ENCODE results near the gene SLC35F5. TPM values are rescaled to one million over a fixed set of nuclear protein-coding genes. Genes with fewer than 3 reads are reported as not detected.
"Not testable (repeated sequence)": the region's sequence is repeated elsewhere in the genome, so short reads cannot be mapped to it uniquely, and the experiment has no call there.

Gene SLC35F5
- total and polyA plus RNA-seq, 2 of the 4 experiments (the other 2 are of a cell fraction), result 30.5 to 93.4 TPM

- Histone ChIP-seq H3K4ac (ENCODE audit: low read depth, low read length) (no peak overlapping the region), H3K14ac (replicated peaks; ENCODE audit: low read depth, low read length) (no peak overlapping the region), H2AK5ac (ENCODE audit: low read depth, low read length) (no peak overlapping the region), H3K27ac (ENCODE audit: insufficient read depth, low read length) (no peak overlapping the region), H3K27me3 (ENCODE audit: control insufficient read depth, insufficient read depth, low read length) (no peaks in the 10 kb centered on the region; the same call in 1 of the 2 replicates), H2BK5ac (ENCODE audit: low read depth, low read length, poor library complexity, severe bottlenecking) (no peak overlapping the region), H2AK9ac (replicated peaks; ENCODE audit: low read depth, low read length, poor library complexity) (no peak overlapping the region), H2BK20ac (ENCODE audit: low read depth, low read length) (no peak overlapping the region), H4K8ac (ENCODE audit: low read depth in 2 of 2, low read length in 2 of 2) (no peak overlapping the region), H3K36me3 (ENCODE audit: control insufficient read depth, insufficient read depth, low read length) (no peaks in the 10 kb centered on the region), H3K4me1 (ENCODE audit: control insufficient read depth, insufficient read depth, low read length) (no peaks in the 10 kb centered on the region), H2BK120ac (ENCODE audit: low read depth, low read length) (no peak overlapping the region), H4K5ac (ENCODE audit: low read depth, low read length) (no peak overlapping the region), H3K9me3 (ENCODE audit: control insufficient read depth, insufficient read depth, low read length) (no peaks in the 10 kb centered on the region), H3K18ac (ENCODE audit: low read depth, low read length) (no peak overlapping the region), H3K79me1 (ENCODE audit: low read depth in 1 of 2, low read length in 2 of 2) (no peaks in the 10 kb centered on the region), H4K91ac (ENCODE audit: insufficient read depth, low read depth, low read length) (no peak overlapping the region), H3K9ac (ENCODE audit: low read depth, low read length) (no peak overlapping the region), H2BK15ac (ENCODE audit: low read depth, low read length) (no peak overlapping the region), H4K20me1 (ENCODE audit: insufficient read depth, low read length) (no peaks in the 10 kb centered on the region), H3K23ac (ENCODE audit: low read depth, low read length) (no peak overlapping the region), H3K9me1 (ENCODE audit: insufficient read depth, low read length) (no peaks in the 10 kb centered on the region), H3K4me3 (ENCODE audit: insufficient read depth, low read depth, low read length) (no peak overlapping the region), H3K56ac (ENCODE audit: extremely low read depth, insufficient read depth, low read length) (no peak overlapping the region), H3K4me2 (ENCODE audit: low read depth, low read length) (no peak overlapping the region), H2AFZ (replicated peaks; ENCODE audit: low read length, poor library complexity) (no peak overlapping the region)
- WGBS, 2 experiments (ENCODE audit: extremely low coverage in 2 of 2, insufficient read length in 1 of 2), result no CpG with 5 or more reads among the region's 4 CpGs
- no peak for TF ChIP-seq NFE2L2 (IDR thresholded peaks at IDR 0.05; ENCODE audit: low read depth, low read length)
- TF ChIP-seq FOS (IDR thresholded peaks at IDR 0.05; ENCODE audit: low read depth, low read length), result no peak
- TF ChIP-seq POLR2A (IDR thresholded peaks at IDR 0.05; ENCODE audit: low read depth, low read length), result no peak
- no peak for TF ChIP-seq MAZ (IDR thresholded peaks at IDR 0.05; ENCODE audit: borderline replicate concordance, low read depth, low read length)
- POLR2A ChIA-PET (ENCODE audit: unreplicated experiment), result no interaction called here
- BruUV-seq (replicated peaks), result no TSS peak
- in situ Hi-C loops (cut with MboI; ENCODE audit: low sequenced_read_pairs), result no loop called here
- intact Hi-C loops (cut with micrococcal nuclease), result no loop called here
- dilution Hi-C loops (cut with HindIII; ENCODE audit: low sequenced_read_pairs, unreplicated experiment), result no loop called here
- DNase-seq, result no peak
- CTCF ChIA-PET, result no interaction called here
- ATAC-seq (ENCODE audit: low read depth), result no peak
Measured at GRCh38 chr2:113776949-113777348, 20.5 kb upstream of the SLC35F5 start.

DNA sequence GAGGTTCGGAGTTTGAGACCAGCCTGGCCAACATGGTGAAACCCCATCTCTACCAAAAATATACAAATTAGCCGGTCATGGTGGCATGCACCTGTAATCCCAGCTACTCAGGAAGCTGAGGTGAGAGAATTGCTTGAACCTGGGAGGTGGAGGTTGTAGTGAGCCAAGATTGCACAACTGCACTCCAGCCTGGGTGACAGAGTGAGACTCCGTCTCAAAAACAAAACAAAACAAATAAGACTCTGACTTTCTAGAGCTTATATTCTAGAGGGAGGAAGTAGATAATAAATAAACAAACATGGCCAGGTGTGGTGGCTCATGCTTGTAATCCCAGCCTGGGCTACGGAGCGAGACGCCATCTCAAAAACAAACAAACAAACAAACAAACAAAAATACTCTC lies 18.2 kb upstream of the SLC35F5 start:
- H3K23ac ChIP-seq (ENCODE audit: low read depth, low read length); H2AK9ac ChIP-seq (replicated peaks; ENCODE audit: low read depth, low read length, poor library complexity); H2BK120ac ChIP-seq (ENCODE audit: low read depth, low read length); H2AFZ ChIP-seq (replicated peaks; ENCODE audit: low read length, poor library complexity); in situ Hi-C loops (cut with MboI; ENCODE audit: low sequenced_read_pairs); H3K4me1 ChIP-seq (ENCODE audit: control insufficient read depth, insufficient read depth, low read length); CTCF ChIA-PET; H3K14ac ChIP-seq (replicated peaks; ENCODE audit: low read depth, low read length); DNase-seq; H2BK20ac ChIP-seq (ENCODE audit: low read depth, low read length); BruUV-seq (replicated peaks); H3K4me2 ChIP-seq (ENCODE audit: low read depth, low read length); H2BK15ac ChIP-seq (ENCODE audit: low read depth, low read length); dilution Hi-C loops (cut with HindIII; ENCODE audit: low sequenced_read_pairs, unreplicated experiment); POLR2A ChIA-PET (ENCODE audit: unreplicated experiment); H3K9ac ChIP-seq (ENCODE audit: low read depth, low read length); H2AK5ac ChIP-seq (ENCODE audit: low read depth, low read length); ATAC-seq (ENCODE audit: low read depth); intact Hi-C loops (cut with micrococcal nuclease); H3K79me1 ChIP-seq (ENCODE audit: low read depth in 1 of 2, low read length in 2 of 2); H3K4ac ChIP-seq (ENCODE audit: low read depth, low read length); H3K18ac ChIP-seq (ENCODE audit: low read depth, low read length); H4K91ac ChIP-seq (ENCODE audit: insufficient read depth, low read depth, low read length); H3K9me3 ChIP-seq (ENCODE audit: control insufficient read depth, insufficient read depth, low read length); H3K27ac ChIP-seq (ENCODE audit: insufficient read depth, low read length); H3K9me1 ChIP-seq (ENCODE audit: insufficient read depth, low read length); H3K36me3 ChIP-seq (ENCODE audit: control insufficient read depth, insufficient read depth, low read length); H3K56ac ChIP-seq (ENCODE audit: extremely low read depth, insufficient read depth, low read length); H4K20me1 ChIP-seq (ENCODE audit: insufficient read depth, low read length); H3K4me3 ChIP-seq (ENCODE audit: insufficient read depth, low read depth, low read length); H4K8ac ChIP-seq (ENCODE audit: low read depth in 2 of 2, low read length in 2 of 2); H3K27me3 ChIP-seq (ENCODE audit: control insufficient read depth, insufficient read depth, low read length); H4K5ac ChIP-seq (ENCODE audit: low read depth, low read length); H2BK5ac ChIP-seq (ENCODE audit: low read depth, low read length, poor library complexity, severe bottlenecking): not testable (repeated sequence)
- whole genome bisulfite sequencing, 2 experiments (ENCODE audit: extremely low coverage in 2 of 2, insufficient read length in 1 of 2), result no CpG with 5 or more reads among the region's 6 CpGs
